ENCODE data around the gene KDM1A.

- TF ChIP-seq EZH2phosphoT487 (IDR thresholded peaks at IDR 0.05) (no peak), CTCF (IDR thresholded peaks at IDR 0.05) (no peak), EZH2 (IDR thresholded peaks at IDR 0.05) (no peak)
Measured at GRCh38 chr1:23069149-23069548, 49.9 kb downstream of the KDM1A start.

Measured in neural progenitor cell (in vitro differentiated cells).